ENCODE results near the gene DDOST.

The DDOST gene

DNA sequence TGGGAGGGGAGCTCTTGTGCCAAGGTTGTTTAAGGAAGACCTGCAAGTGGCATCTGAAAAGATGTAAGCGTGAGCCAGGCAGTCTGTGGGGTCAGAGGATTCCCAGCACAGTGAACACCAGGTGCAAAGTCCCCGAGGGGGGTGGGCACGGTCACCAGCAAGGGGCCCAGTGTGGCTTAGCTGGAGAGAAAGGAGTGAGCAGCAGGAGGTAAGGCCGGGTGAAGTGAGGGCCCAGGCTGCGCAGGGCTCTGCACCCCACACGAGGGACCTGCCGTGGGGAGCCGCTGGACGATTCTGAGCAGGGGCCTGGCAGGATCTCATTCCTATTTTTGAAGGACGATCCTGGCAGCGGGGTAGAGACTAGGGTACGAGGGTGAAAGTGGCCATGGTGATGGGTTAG lies 4.1 kb downstream of the DDOST start:
- H3K27me3 ChIP-seq (ENCODE audit: control insufficient read depth in 1 of 2, insufficient read depth in 2 of 2, low read length in 2 of 2), result no peaks in the 10 kb centered on the region
- peaks cover 58% of the 10 kb centered on the region for H3K36me3 ChIP-seq (ENCODE audit: insufficient read depth, low read length)
- H3K4me3 ChIP-seq (ENCODE audit: low read depth in 1 of 2, low read length in 2 of 2), result no peak overlapping the region

GRCh38 chr1:20654104-20654690 lies 7.0 kb downstream of the DDOST start:
- no peak overlapping the region for H3K27ac ChIP-seq (ENCODE audit: low read depth, low read length)

More for the DNA sequence above, 4.1 kb downstream of the DDOST start:
- no peaks in the 10 kb centered on the region for H3K9me3 ChIP-seq (ENCODE audit: low read length)
- no peak overlapping the region for H3K27ac ChIP-seq (ENCODE audit: low read depth, low read length)
- H3K9ac ChIP-seq (ENCODE audit: low read length), result no peak overlapping the region
- H3K4me1 ChIP-seq (ENCODE audit: insufficient read depth, low read length), result peaks cover 16% of the 10 kb centered on the region

GRCh38 chr1:20652300-20652699 lies 8.9 kb downstream of the DDOST start:
- Histone ChIP-seq H3K4me1 (ENCODE audit: insufficient read depth, low read length) (no peaks in the 10 kb centered on the region), H3K27ac (ENCODE audit: low read depth, low read length) (no peak overlapping the region), H3K9ac (ENCODE audit: low read length) (no peak overlapping the region), H3K27me3 (ENCODE audit: control insufficient read depth in 1 of 2, insufficient read depth in 2 of 2, low read length in 2 of 2) (no peaks in the 10 kb centered on the region), H3K4me3 (ENCODE audit: low read depth in 1 of 2, low read length in 2 of 2) (no peak overlapping the region), H3K9me3 (ENCODE audit: low read length) (no peaks in the 10 kb centered on the region), H3K36me3 (ENCODE audit: insufficient read depth, low read length) (peaks cover 84% of the 10 kb centered on the region)

More at GRCh38 chr1:20654104-20654690, 7.0 kb downstream of the DDOST start:
- Histone ChIP-seq H3K9me3 (ENCODE audit: low read length) (no peaks in the 10 kb centered on the region), H3K36me3 (ENCODE audit: insufficient read depth, low read length) (peaks cover 75% of the 10 kb centered on the region), H3K4me3 (ENCODE audit: low read depth in 1 of 2, low read length in 2 of 2) (no peak overlapping the region), H3K27me3 (ENCODE audit: control insufficient read depth in 1 of 2, insufficient read depth in 2 of 2, low read length in 2 of 2) (no peaks in the 10 kb centered on the region), H3K9ac (ENCODE audit: low read length) (no peak overlapping the region), H3K4me1 (ENCODE audit: insufficient read depth, low read length) (no peaks in the 10 kb centered on the region)

- Histone ChIP-seq H3K4me3 (ENCODE audit: low read depth in 1 of 2, low read length in 2 of 2) (no peak overlapping the region), H3K9me3 (ENCODE audit: low read length) (no peaks in the 10 kb centered on the region), H3K27me3 (ENCODE audit: control insufficient read depth in 1 of 2, insufficient read depth in 2 of 2, low read length in 2 of 2) (no peaks in the 10 kb centered on the region), H3K9ac (ENCODE audit: low read length) (no peak overlapping the region), H3K4me1 (ENCODE audit: insufficient read depth, low read length) (no peaks in the 10 kb centered on the region), H3K27ac (ENCODE audit: low read depth, low read length) (no peak overlapping the region), H3K36me3 (ENCODE audit: insufficient read depth, low read length) (peaks cover 75% of the 10 kb centered on the region)
Observed at GRCh38 chr1:20648946-20649345, 12.2 kb downstream of the DDOST start.

GRCh38 chr1:20648438-20648837 lies 12.7 kb downstream of the DDOST start:
- Histone ChIP-seq H3K27ac (ENCODE audit: low read depth, low read length) (no peak overlapping the region), H3K4me1 (ENCODE audit: insufficient read depth, low read length) (no peaks in the 10 kb centered on the region), H3K36me3 (ENCODE audit: insufficient read depth, low read length) (peaks cover 73% of the 10 kb centered on the region), H3K9me3 (ENCODE audit: low read length) (no peaks in the 10 kb centered on the region), H3K4me3 (ENCODE audit: low read depth in 1 of 2, low read length in 2 of 2) (no peak overlapping the region), H3K9ac (ENCODE audit: low read length) (no peak overlapping the region), H3K27me3 (ENCODE audit: control insufficient read depth in 1 of 2, insufficient read depth in 2 of 2, low read length in 2 of 2) (no peaks in the 10 kb centered on the region)

DNA sequence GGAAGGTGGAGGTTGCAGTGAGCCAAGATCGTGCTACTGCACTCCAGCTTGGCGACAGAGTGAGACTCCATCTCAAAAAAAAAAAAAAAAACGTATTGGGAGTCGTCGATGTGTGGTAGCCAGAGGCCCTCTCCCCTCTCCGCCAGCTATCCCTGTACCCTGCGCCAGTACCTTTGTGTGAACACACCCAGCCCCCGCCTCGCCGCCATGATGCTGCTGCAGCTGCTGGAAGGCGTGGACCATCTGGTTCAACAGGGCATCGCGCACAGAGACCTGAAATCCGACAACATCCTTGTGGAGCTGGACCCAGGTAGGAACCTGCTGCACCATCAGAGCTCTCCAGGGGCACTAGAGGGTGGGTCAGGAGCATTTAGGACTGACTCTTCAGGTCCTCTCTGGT lies 15.8 kb downstream of the DDOST start:
- H3K9ac ChIP-seq (ENCODE audit: low read length), result no peak overlapping the region
- H3K4me1 ChIP-seq (ENCODE audit: insufficient read depth, low read length), result no peaks in the 10 kb centered on the region
- no peak overlapping the region for H3K27ac ChIP-seq (ENCODE audit: low read depth, low read length)
- no peak overlapping the region for H3K4me3 ChIP-seq (ENCODE audit: low read depth in 1 of 2, low read length in 2 of 2)
- peaks cover 78% of the 10 kb centered on the region for H3K36me3 ChIP-seq (ENCODE audit: insufficient read depth, low read length)
- no peaks in the 10 kb centered on the region for H3K27me3 ChIP-seq (ENCODE audit: control insufficient read depth in 1 of 2, insufficient read depth in 2 of 2, low read length in 2 of 2)
- no peaks in the 10 kb centered on the region for H3K9me3 ChIP-seq (ENCODE audit: low read length)

GRCh38 chr1:20644416-20644815 lies 16.8 kb downstream of the DDOST start:
- Histone ChIP-seq H3K36me3 (ENCODE audit: insufficient read depth, low read length) (peaks cover 78% of the 10 kb centered on the region), H3K9me3 (ENCODE audit: low read length) (no peaks in the 10 kb centered on the region), H3K4me1 (ENCODE audit: insufficient read depth, low read length) (no peaks in the 10 kb centered on the region), H3K27me3 (ENCODE audit: control insufficient read depth in 1 of 2, insufficient read depth in 2 of 2, low read length in 2 of 2) (no peaks in the 10 kb centered on the region), H3K27ac (ENCODE audit: low read depth, low read length) (no peak overlapping the region), H3K9ac (ENCODE audit: low read length) (no peak overlapping the region), H3K4me3 (ENCODE audit: low read depth in 1 of 2, low read length in 2 of 2) (no peak overlapping the region)

GRCh38 chr1:20643080-20643479 lies 18.1 kb downstream of the DDOST start:
- peaks cover 78% of the 10 kb centered on the region for H3K36me3 ChIP-seq (ENCODE audit: insufficient read depth, low read length)
- H3K9ac ChIP-seq (ENCODE audit: low read length), result no peak overlapping the region
- no peak overlapping the region for H3K27ac ChIP-seq (ENCODE audit: low read depth, low read length)
- H3K4me1 ChIP-seq (ENCODE audit: insufficient read depth, low read length), result no peaks in the 10 kb centered on the region
- no peaks in the 10 kb centered on the region for H3K27me3 ChIP-seq (ENCODE audit: control insufficient read depth in 1 of 2, insufficient read depth in 2 of 2, low read length in 2 of 2)
- H3K4me3 ChIP-seq (ENCODE audit: low read depth in 1 of 2, low read length in 2 of 2), result no peak overlapping the region
- no peaks in the 10 kb centered on the region for H3K9me3 ChIP-seq (ENCODE audit: low read length)

GRCh38 chr1:20641975-20642374 lies 19.2 kb downstream of the DDOST start:
- Histone ChIP-seq H3K9me3 (ENCODE audit: low read length) (no peaks in the 10 kb centered on the region), H3K4me1 (ENCODE audit: insufficient read depth, low read length) (no peaks in the 10 kb centered on the region), H3K36me3 (ENCODE audit: insufficient read depth, low read length) (peaks cover 85% of the 10 kb centered on the region), H3K4me3 (ENCODE audit: low read depth in 1 of 2, low read length in 2 of 2) (no peak overlapping the region), H3K9ac (ENCODE audit: low read length) (no peak overlapping the region), H3K27ac (ENCODE audit: low read depth, low read length) (no peak overlapping the region), H3K27me3 (ENCODE audit: control insufficient read depth in 1 of 2, insufficient read depth in 2 of 2, low read length in 2 of 2) (no peaks in the 10 kb centered on the region)

DNA sequence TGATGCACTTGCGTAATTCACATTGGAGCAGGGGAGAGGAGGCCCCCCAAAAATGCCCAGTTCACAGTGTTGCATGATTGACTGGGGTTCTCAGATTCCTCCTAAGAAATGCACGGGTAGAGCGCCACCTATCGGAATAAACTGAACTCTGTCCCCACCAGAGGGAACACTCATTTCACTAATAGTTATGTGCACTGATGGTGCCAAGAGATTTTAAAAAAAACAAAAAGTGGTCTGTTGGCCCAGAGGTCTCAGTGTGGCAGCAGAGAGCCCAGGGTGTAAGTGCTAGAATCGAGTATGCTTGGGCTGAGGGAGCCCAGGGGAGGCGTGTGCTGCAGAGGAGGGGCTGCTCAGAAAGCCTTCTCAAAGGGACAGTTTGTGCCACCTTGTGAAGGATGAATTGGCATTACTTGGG lies 21.0 kb downstream of the DDOST start:
- Histone ChIP-seq H3K9me3 (ENCODE audit: low read length) (no peaks in the 10 kb centered on the region), H3K27ac (ENCODE audit: low read depth, low read length) (no peak overlapping the region), H3K4me3 (ENCODE audit: low read depth in 1 of 2, low read length in 2 of 2) (no peak overlapping the region), H3K27me3 (ENCODE audit: control insufficient read depth in 1 of 2, insufficient read depth in 2 of 2, low read length in 2 of 2) (no peaks in the 10 kb centered on the region), H3K4me1 (ENCODE audit: insufficient read depth, low read length) (no peaks in the 10 kb centered on the region), H3K36me3 (ENCODE audit: insufficient read depth, low read length) (peaks cover 83% of the 10 kb centered on the region), H3K9ac (ENCODE audit: low read length) (no peak overlapping the region)

DNA sequence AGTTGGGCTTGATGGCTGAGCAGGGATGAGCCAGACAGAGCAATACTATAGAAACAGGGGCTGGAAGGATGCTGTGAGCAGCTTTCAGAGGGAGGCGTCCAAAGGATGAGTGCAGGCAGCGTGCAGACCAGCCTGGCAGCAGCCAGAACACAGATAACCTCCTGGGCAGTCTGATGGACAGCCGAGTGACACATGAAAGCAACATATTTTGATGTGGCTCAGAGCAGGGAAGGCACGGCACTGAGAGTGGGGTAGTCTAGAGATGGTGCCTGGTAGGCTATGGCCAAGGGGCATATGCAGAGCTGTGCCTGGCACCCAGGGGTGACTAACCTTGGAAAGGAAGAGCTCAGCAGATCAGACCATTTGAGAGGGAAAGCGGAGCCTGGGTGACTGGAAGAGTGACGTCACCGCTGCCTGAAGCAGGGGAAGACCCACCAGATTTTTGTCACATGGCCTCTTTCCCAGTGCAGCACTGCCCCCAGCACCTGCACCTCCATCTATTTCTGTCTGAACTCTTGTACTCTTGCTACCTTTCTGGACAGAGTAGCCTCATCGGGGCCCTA lies 24.3 kb downstream of the DDOST start:
- Histone ChIP-seq H3K27me3 (ENCODE audit: control insufficient read depth in 1 of 2, insufficient read depth in 2 of 2, low read length in 2 of 2) (no peaks in the 10 kb centered on the region), H3K27ac (ENCODE audit: low read depth, low read length) (no peak overlapping the region), H3K9me3 (ENCODE audit: low read length) (no peaks in the 10 kb centered on the region), H3K4me3 (ENCODE audit: low read depth in 1 of 2, low read length in 2 of 2) (no peak overlapping the region), H3K9ac (ENCODE audit: low read length) (no peak overlapping the region), H3K36me3 (ENCODE audit: insufficient read depth, low read length) (peaks cover 53% of the 10 kb centered on the region), H3K4me1 (ENCODE audit: insufficient read depth, low read length) (peaks cover 9% of the 10 kb centered on the region)

- Histone ChIP-seq H3K27ac (ENCODE audit: low read depth, low read length) (peak overlapping the region; percentile 94), H3K27me3 (ENCODE audit: control insufficient read depth in 1 of 2, insufficient read depth in 2 of 2, low read length in 2 of 2) (no peaks in the 10 kb centered on the region), H3K4me1 (ENCODE audit: insufficient read depth, low read length) (peaks cover 9% of the 10 kb centered on the region), H3K4me3 (ENCODE audit: low read depth in 1 of 2, low read length in 2 of 2) (peak overlapping the region; percentile 65 to 97), H3K9ac (ENCODE audit: low read length) (peak overlapping the region; percentile 1), H3K9me3 (ENCODE audit: low read length) (no peaks in the 10 kb centered on the region), H3K36me3 (ENCODE audit: insufficient read depth, low read length) (peaks cover 32% of the 10 kb centered on the region)
Observed at GRCh38 chr1:20634594-20635084, 26.5 kb downstream of the DDOST start.
